OCI-LY1 (cell line): ENCODE results near the gene PLD1.

Source experiments
- CTCF ChIP-seq: fragments of 200-600 bp; sonication (generic), shearing (Covaris generic); IDR thresholded peaks from 2 replicates; pipeline ENCODE4 v1.5.1; 2017; ENCODE audit warnings: mild to moderate bottlenecking, antibody characterized with exemption, low read length, moderate library complexity, mixed read lengths
- EZH2 ChIP-seq: fragments of 200-600 bp; sonication (generic), shearing (Covaris generic); IDR thresholded peaks from 2 replicates; pipeline ENCODE4 v1.8.0; 2017; ENCODE audit warnings: borderline replicate concordance, mixed run types, mild to moderate bottlenecking, antibody characterized with exemption, low read length, moderate library complexity, mixed read lengths

GRCh38 chr3:171783086-171783485 is 27.2 kb downstream of the PLD1 start:
- TF ChIP-seq CTCF (no peak), EZH2 (no peak)
